GM12892 (cell line): ENCODE results near the gene COG7.

Source experiments
- POLR2A ChIP-seq: IDR thresholded peaks from 2 replicates; pipeline ENCODE4 v1.6.1; 2011; ENCODE audit warnings: low read depth, low read length, control low read depth
- POLR2AphosphoS5 ChIP-seq: IDR thresholded peaks from 2 replicates; pipeline ENCODE4 v1.6.1; 2011; ENCODE audit warnings: low read depth, low read length, control low read depth
- TAF1 ChIP-seq: IDR thresholded peaks from 2 replicates; pipeline ENCODE4 v1.6.1; 2011; ENCODE audit warnings: low read depth, mild to moderate bottlenecking, control low read depth, low read length, borderline replicate concordance

DNA sequence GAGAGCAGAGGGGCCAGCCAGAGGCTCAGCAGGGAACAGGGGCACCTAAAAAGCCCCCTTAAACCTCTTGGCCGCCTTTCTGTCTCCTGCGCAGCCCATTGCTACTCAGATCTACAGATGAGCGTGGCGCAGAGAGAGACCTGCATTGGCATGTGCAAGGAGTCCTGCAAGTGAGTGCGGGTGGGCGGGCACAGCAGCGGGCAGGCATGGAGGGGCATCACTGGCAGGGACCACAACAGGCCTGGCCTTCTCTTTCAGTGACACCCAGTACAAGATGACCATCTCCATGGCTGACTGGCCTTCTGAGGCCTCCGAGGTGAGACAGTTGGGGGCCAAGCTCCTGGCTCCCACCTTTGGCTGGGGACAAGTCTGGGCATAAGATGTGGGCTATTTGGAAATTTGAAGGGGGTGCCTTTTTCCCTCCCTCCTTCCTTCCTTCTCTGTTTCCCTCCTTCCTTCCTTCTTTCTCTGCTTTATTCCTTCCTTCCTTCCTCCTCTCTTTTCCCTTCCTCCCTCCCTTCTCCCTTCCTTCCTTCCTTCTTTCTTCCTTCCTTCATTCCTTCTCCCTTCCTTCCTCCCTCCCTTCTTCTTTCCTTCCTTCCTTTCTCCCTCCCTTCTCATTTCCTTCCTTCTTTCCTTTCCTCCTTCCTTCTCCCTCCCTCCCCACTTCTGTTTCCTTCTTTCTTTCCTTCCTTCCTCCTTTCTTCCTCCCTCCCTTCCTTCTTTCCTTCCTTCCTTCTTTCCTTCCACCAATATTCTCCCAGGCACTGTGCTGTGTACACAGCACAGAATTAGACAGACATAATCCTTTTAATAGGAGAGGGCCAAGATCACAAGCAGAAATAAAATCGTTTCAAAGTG lies 75.7 kb downstream of the COG7 start:
- TF ChIP-seq POLR2AphosphoS5 (no peak), POLR2A (no peak), TAF1 (no peak)
